PC-9 (cell line): ENCODE data around the gene IQCH.

Experiments used
- EZH2 ChIP-seq: fragments of 200-600 bp; sonication (generic); IDR thresholded peaks from 2 replicates; pipeline ENCODE4 v1.8.0; 2017; ENCODE audit warnings: antibody characterized with exemption, low read depth
- TF ChIP-seq, protein P1 (sequence below): fragments of 200-600 bp; sonication (generic); conservative IDR thresholded peaks from 2 replicates; pipeline ENCODE4 v1.6.1; 2017; ENCODE audit warnings: mixed run types, antibody characterized with exemption, mild to moderate bottlenecking, moderate library complexity

DNA sequence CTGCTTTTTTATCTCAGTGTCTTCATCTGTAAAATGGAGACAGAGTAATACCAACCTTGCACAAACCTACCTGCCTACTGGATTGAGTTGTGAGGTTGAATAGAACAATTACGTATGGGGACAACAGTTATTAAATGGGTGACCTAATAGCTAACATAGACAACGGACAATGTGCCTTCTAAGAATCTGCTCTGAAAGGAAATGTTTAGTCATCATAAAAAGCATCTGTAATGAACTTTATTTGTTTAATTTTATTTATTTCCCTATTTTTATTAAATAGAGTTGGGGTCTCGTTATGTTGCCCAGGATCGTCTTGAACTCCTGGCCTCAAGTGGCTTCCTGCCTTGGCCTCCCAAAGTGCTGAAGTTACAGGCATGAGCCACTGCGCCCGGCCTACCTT lies 207.1 kb downstream of the IQCH start:
- TF ChIP-seq, protein P1, sequence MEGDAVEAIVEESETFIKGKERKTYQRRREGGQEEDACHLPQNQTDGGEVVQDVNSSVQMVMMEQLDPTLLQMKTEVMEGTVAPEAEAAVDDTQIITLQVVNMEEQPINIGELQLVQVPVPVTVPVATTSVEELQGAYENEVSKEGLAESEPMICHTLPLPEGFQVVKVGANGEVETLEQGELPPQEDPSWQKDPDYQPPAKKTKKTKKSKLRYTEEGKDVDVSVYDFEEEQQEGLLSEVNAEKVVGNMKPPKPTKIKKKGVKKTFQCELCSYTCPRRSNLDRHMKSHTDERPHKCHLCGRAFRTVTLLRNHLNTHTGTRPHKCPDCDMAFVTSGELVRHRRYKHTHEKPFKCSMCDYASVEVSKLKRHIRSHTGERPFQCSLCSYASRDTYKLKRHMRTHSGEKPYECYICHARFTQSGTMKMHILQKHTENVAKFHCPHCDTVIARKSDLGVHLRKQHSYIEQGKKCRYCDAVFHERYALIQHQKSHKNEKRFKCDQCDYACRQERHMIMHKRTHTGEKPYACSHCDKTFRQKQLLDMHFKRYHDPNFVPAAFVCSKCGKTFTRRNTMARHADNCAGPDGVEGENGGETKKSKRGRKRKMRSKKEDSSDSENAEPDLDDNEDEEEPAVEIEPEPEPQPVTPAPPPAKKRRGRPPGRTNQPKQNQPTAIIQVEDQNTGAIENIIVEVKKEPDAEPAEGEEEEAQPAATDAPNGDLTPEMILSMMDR: no peak
- TF ChIP-seq EZH2: no peak
